ENCODE measurements around the gene SIVA1.
A peak's percentile ranks its signal among the peaks of the same experiment; 100 is the strongest.

SIVA1 gene

GRCh38 chr14:104792101-104792884, 39.3 kb downstream of the SIVA1 start:
- Histone ChIP-seq H3K36me3 (peaks cover 44% of the 10 kb centered on the region), H3K9me3 (no peaks in the 10 kb centered on the region), H3K4me3 (ENCODE audit: low read depth in 1 of 2, low read length in 1 of 2) (no peak overlapping the region), H3K27ac (no peak overlapping the region), H3K4me1 (ENCODE audit: control insufficient read depth in 1 of 2, insufficient read depth in 1 of 2, low read depth in 1 of 2, low read length in 1 of 2) (peaks cover 32 to 40% of the 10 kb centered on the region in 2 experiments), H3K27me3 (peaks cover 15% of the 10 kb centered on the region)
- TF ChIP-seq, protein P1, sequence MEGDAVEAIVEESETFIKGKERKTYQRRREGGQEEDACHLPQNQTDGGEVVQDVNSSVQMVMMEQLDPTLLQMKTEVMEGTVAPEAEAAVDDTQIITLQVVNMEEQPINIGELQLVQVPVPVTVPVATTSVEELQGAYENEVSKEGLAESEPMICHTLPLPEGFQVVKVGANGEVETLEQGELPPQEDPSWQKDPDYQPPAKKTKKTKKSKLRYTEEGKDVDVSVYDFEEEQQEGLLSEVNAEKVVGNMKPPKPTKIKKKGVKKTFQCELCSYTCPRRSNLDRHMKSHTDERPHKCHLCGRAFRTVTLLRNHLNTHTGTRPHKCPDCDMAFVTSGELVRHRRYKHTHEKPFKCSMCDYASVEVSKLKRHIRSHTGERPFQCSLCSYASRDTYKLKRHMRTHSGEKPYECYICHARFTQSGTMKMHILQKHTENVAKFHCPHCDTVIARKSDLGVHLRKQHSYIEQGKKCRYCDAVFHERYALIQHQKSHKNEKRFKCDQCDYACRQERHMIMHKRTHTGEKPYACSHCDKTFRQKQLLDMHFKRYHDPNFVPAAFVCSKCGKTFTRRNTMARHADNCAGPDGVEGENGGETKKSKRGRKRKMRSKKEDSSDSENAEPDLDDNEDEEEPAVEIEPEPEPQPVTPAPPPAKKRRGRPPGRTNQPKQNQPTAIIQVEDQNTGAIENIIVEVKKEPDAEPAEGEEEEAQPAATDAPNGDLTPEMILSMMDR (IDR thresholded peaks at IDR 0.05), result no peak

DNA sequence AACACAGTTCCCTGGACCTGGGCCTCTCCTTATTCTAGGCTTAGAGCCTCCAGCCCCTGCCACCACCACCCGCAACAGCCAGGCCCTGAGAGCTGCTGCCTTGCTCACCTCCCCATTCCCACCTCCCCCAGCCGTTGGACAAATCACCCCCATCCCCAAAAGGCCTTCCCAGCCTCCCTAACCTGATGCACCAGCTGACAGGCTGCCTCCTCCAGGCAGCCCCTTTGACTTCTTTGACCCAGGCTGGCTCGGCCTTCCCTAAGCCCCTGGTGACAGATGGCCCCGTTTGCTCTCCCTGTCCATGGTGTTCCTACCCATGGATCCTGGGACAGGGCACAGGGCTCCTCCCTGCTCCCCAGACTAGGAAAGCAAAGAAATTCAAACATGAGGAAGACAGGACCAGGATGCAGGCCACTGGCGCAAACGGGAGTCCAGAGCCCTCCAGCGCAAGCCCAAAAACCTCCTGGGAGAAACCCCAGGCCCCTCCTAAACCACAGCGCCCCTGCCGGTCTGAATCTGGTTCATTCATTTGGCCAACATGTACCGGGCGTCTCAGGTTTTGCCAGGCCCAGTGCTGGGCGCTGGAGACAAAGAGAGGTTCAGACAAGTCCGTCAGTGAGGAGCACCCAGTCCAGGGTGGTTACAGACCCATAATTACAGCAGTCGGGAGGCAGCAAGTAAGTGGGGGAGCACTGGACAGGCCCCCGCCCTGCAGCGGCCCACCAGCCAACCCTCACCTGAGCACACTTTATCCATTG, 40.2 kb downstream of the SIVA1 start:
- Histone ChIP-seq H3K4me3 (ENCODE audit: low read depth in 1 of 2, low read length in 1 of 2) (no peak overlapping the region), H3K9me3 (no peaks in the 10 kb centered on the region), H3K27ac (no peak overlapping the region), H3K36me3 (peaks cover 44% of the 10 kb centered on the region), H3K4me1 (ENCODE audit: control insufficient read depth in 1 of 2, insufficient read depth in 1 of 2, low read depth in 1 of 2, low read length in 1 of 2) (peaks cover 24 to 32% of the 10 kb centered on the region in 2 experiments), H3K27me3 (peaks cover 24% of the 10 kb centered on the region)
- TF ChIP-seq, protein P1 (IDR thresholded peaks at IDR 0.05), result no peak

- Histone ChIP-seq H3K4me1 (ENCODE audit: control insufficient read depth in 1 of 2, insufficient read depth in 1 of 2, low read depth in 1 of 2, low read length in 1 of 2) (peaks cover 18 to 27% of the 10 kb centered on the region in 2 experiments), H3K36me3 (peaks cover 40% of the 10 kb centered on the region), H3K9me3 (no peaks in the 10 kb centered on the region), H3K4me3 (ENCODE audit: low read depth in 1 of 2, low read length in 1 of 2) (peak overlapping the region; percentile 80 to 88), H3K27me3 (peaks cover 29% of the 10 kb centered on the region), H3K27ac (peak overlapping the region; percentile 81)
- TF ChIP-seq, protein P1 (IDR thresholded peaks at IDR 0.05), result no peak
Observed at GRCh38 chr14:104793703-104793959, 40.7 kb downstream of the SIVA1 start.

DNA sequence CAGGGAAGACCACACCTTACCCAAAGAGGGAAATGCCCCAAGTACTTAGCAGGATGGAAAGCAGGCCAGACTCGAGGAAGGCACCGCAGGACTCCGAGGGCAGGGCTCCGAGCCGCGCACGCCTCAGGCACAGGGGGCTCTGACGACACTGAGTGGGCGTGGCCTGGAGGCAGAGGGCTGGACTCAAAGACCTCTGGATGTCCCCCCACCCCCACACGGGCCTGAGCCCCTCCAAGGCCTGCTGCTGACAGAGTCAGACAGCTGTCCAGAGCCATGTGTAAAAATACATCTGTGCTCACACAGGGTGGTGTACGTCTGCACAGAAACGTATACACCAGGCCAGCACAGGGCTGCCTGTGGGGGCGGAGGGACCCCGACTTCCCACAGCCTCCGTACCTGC, 41.2 kb downstream of the SIVA1 start:
- Histone ChIP-seq H3K36me3 (peaks cover 35% of the 10 kb centered on the region), H3K27ac (peak overlapping the region; percentile 81), H3K27me3 (peaks cover 33% of the 10 kb centered on the region), H3K4me1 (ENCODE audit: control insufficient read depth in 1 of 2, insufficient read depth in 1 of 2, low read depth in 1 of 2, low read length in 1 of 2) (peaks cover 18 to 25% of the 10 kb centered on the region in 2 experiments), H3K9me3 (no peaks in the 10 kb centered on the region), H3K4me3 (ENCODE audit: low read depth in 1 of 2, low read length in 1 of 2) (peak overlapping the region; percentile 80 to 88)
- TF ChIP-seq, protein P1 (IDR thresholded peaks at IDR 0.05), result no peak

- peaks cover 30% of the 10 kb centered on the region for H3K36me3 ChIP-seq
- peaks cover 38% of the 10 kb centered on the region for H3K27me3 ChIP-seq
- TF ChIP-seq, protein P1 (IDR thresholded peaks at IDR 0.05), result no peak
- peak overlapping the region; percentile 81 for H3K27ac ChIP-seq
- H3K9me3 ChIP-seq, result no peaks in the 10 kb centered on the region
- H3K4me3 ChIP-seq (ENCODE audit: low read depth in 1 of 2, low read length in 1 of 2), result peak overlapping the region; percentile 80 to 88
- peaks cover 18 to 25% of the 10 kb centered on the region in 2 experiments for H3K4me1 ChIP-seq (ENCODE audit: control insufficient read depth in 1 of 2, insufficient read depth in 1 of 2, low read depth in 1 of 2, low read length in 1 of 2)
Observed at GRCh38 chr14:104794631-104794992, 41.7 kb downstream of the SIVA1 start.

All from neutrophil (primary cell).